ENCODE measurements around the gene GGN. TPM values are rescaled to one million over a fixed set of nuclear protein-coding genes. Genes with fewer than 3 reads are reported as not detected.
A peak's percentile ranks its signal among the peaks of the same experiment; 100 is the strongest.
"Not testable (repeated sequence)": the region's sequence is repeated elsewhere in the genome, so short reads cannot be mapped to it uniquely, and the experiment has no call there.

GGN gene
- polyA plus RNA-seq, 1 experiment = 0.44 TPM

GRCh38 chr19:38351865-38352395 lies 35.9 kb downstream of the GGN start:
- ChIA-PET POLR2A (no interaction called here), CTCF (interaction anchor here (1.6 kb wide), 1 partner anchor 449 kb away, joined by 4 read pairs; no protein-coding TSS in a partner anchor)
- Histone ChIP-seq H3K27me3 (ENCODE audit: control insufficient read depth, insufficient read depth, low read length) (peaks cover 4% of the 10 kb centered on the region; the same call in 1 of the 2 replicates), H3K36me3 (ENCODE audit: control insufficient read depth, insufficient read depth, low read length) (no peaks in the 10 kb centered on the region), H3K4me3 (ENCODE audit: low read depth, low read length) (no peak overlapping the region)
- TF ChIP-seq CTCF (IDR thresholded peaks at IDR 0.05; ENCODE audit: insufficient read depth, low read depth, low read length) = no peak
- no peak for DNase-seq (ENCODE audit: low read depth)

GRCh38 chr19:38350883-38351282 lies 37.0 kb downstream of the GGN start:
- H3K27me3 ChIP-seq (ENCODE audit: control insufficient read depth, insufficient read depth, low read length) = 0 out of 2 replicates have a peak, but pooled peaks cover 1% of the 10 kb centered on the region
- no peak for TF ChIP-seq CTCF (IDR thresholded peaks at IDR 0.05; ENCODE audit: insufficient read depth, low read depth, low read length)
- H3K4me3 ChIP-seq (ENCODE audit: low read depth, low read length) = no peak overlapping the region
- no peak for DNase-seq (ENCODE audit: low read depth)
- H3K36me3 ChIP-seq (ENCODE audit: control insufficient read depth, insufficient read depth, low read length) = no peaks in the 10 kb centered on the region
- CTCF ChIA-PET = interaction anchor here (1.6 kb wide), 1 partner anchor 448 kb away, joined by 4 read pairs; no protein-coding TSS in a partner anchor
- POLR2A ChIA-PET = no interaction called here

- no peaks in the 10 kb centered on the region for H3K36me3 ChIP-seq (ENCODE audit: control insufficient read depth, insufficient read depth, low read length)
- TF ChIP-seq CTCF (IDR thresholded peaks at IDR 0.05; ENCODE audit: insufficient read depth, low read depth, low read length) = no peak
- no peak overlapping the region for H3K4me3 ChIP-seq (ENCODE audit: low read depth, low read length)
- POLR2A ChIA-PET = no interaction called here
- CTCF ChIA-PET = no interaction called here
- H3K27me3 ChIP-seq (ENCODE audit: control insufficient read depth, insufficient read depth, low read length) = 0 out of 2 replicates have a peak, but pooled peaks cover 1% of the 10 kb centered on the region
- DNase-seq (ENCODE audit: low read depth) = no peak
Observed at GRCh38 chr19:38346837-38347236, 41.0 kb downstream of the GGN start.

- ChIA-PET POLR2A (no interaction called here), CTCF (no interaction called here)
- TF ChIP-seq CTCF (IDR thresholded peaks at IDR 0.05; ENCODE audit: insufficient read depth, low read depth, low read length) = no peak
Observed at GRCh38 chr19:38340927-38341326, 46.9 kb downstream of the GGN start.

GRCh38 chr19:38339011-38339410 lies 48.8 kb downstream of the GGN start:
- DNase-seq (ENCODE audit: low read depth) = not testable (repeated sequence)

More at GRCh38 chr19:38340927-38341326, 46.9 kb downstream of the GGN start:
- DNase-seq (ENCODE audit: low read depth) = no peak
- no peaks in the 10 kb centered on the region for H3K27me3 ChIP-seq (ENCODE audit: control insufficient read depth, insufficient read depth, low read length)
- H3K36me3 ChIP-seq (ENCODE audit: control insufficient read depth, insufficient read depth, low read length) = no peaks in the 10 kb centered on the region
- no peak overlapping the region for H3K4me3 ChIP-seq (ENCODE audit: low read depth, low read length)

GRCh38 chr19:38337360-38337653 lies 50.5 kb downstream of the GGN start:
- CTCF ChIA-PET = interaction anchor here (0.9 kb wide), 1 partner anchor 87 kb away, joined by 3 read pairs; no protein-coding TSS in a partner anchor
- POLR2A ChIA-PET = no interaction called here
- no peak for DNase-seq (ENCODE audit: low read depth)
- TF ChIP-seq CTCF (IDR thresholded peaks at IDR 0.05; ENCODE audit: insufficient read depth, low read depth, low read length) = no peak
- Histone ChIP-seq H3K27me3 (ENCODE audit: control insufficient read depth, insufficient read depth, low read length) (no peaks in the 10 kb centered on the region), H3K36me3 (ENCODE audit: control insufficient read depth, insufficient read depth, low read length) (no peaks in the 10 kb centered on the region), H3K4me3 (ENCODE audit: low read depth, low read length) (peak overlapping the region; percentile 76)

More at GRCh38 chr19:38339011-38339410, 48.8 kb downstream of the GGN start:
- POLR2A ChIA-PET; H3K36me3 ChIP-seq (ENCODE audit: control insufficient read depth, insufficient read depth, low read length); H3K4me3 ChIP-seq (ENCODE audit: low read depth, low read length); H3K27me3 ChIP-seq (ENCODE audit: control insufficient read depth, insufficient read depth, low read length): not testable (repeated sequence)
- CTCF ChIA-PET = interaction anchor here (1.9 to 2.4 kb wide), 2 partner anchors 35 to 105 kb away, joined by 4 to 7 read pairs; partner anchors contain the start of gene PSMD8
